Dedifferentiated amniotic fluid mesenchymal stem cell (primary cell): ENCODE results near the gene GGCX.
A peak's percentile ranks its signal among the peaks of the same experiment; 100 is the strongest.
"Not testable (repeated sequence)": the region's sequence is repeated elsewhere in the genome, so short reads cannot be mapped to it uniquely, and the experiment has no call there.

Experiments used
- DNase-seq: peaks from one replicate; pipeline ENCODE4 v3.0.0-alpha.2; 2016; ENCODE audit errors: extremely low spot score

Gene GGCX

DNA sequence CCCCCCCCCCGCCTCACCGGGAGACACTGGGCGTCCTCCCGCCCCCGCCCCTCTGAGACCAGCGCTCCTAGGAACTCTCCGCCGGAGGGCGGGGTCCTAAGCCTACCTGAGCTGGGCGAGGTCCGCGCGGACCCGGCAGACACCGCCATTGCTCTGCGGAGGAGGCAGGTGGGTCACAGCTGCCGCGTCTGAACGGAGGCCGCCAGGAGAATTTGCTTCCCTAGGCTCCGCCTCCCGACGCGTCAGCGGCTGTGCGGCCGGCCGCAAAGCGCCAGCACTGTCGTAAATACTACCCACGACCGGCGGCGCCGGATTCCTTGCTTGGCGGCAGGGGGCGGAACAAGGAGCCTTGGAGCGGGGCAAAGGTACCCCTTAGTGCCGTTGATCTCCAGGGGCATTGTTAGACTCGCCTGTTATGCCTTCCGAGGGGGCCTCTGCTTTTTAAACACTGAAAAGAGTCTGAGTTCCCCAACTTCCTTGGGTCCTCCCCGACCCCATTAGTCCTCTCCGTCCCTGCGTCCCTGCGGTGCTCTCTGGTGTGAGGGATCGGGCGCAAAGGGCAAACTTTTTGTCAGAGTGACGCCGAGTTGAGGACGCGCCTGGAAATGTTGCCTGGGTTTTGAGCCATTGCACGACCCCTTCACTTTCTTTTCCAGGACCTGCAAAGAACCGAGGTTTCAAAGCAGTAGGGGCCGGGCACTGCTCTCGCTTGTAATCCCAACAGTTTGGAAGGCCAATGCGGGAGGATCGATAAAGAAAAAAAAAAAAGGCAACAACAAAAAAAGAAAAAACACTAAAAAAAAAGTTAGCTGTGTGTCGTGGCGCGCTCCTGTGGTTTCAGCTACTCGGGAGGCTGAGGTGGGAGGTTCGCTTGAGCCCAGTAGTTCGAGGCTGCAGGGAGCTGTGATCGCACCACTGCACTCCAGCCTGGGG, at the start of gene GGCX:
GGCX (minus strand) TSS at position 214 of the 933 bp plus-strand sequence; CDS start at position 149, 65 bp downstream.
- peak; percentile 93 for DNase-seq

DNA sequence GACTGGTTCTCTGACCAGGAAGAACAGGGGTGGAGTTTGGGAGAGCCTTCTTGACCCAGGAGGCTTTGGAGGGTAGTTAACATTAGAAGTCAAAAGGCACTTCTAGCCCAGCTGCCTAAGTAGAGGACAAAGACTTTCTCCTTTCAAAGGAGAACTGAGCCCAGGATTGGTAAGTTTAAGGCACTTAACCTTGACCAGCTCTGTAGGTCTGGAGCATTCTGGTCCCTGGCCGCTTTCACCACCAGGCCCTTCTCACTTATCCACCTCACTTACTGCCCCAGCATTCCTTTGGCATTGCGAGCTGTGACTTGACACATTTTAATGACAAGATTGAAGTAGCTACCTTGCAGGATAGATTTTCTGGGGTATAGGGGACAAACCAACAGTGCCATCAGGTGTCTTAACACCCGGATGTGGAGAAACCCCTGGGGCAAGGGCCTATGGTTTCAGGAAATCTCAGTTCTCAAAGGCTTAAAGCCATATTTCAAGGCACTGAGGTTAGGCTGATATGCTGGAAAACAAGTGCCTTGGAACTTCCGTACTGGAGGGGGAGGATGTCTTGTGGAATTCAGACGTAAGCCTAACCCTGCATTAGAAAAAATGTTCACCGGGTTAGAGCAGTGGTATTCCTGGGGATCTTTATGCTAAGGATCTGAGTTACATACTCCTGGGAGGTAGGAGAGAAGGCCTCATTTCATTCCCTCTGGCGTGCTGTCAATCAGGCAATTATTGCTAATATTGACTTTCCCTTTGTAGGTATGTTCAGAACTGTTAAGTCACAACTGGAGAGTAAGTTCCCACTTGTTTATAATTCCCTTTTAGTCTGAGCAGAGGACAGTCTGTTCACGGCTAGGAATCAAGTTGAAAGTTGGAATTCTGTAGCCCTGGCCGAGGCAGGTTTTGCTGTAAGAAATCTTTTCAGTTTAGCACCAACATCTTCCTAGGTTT, 46.2 kb upstream of the GGCX start:
- no peak for DNase-seq

DNA sequence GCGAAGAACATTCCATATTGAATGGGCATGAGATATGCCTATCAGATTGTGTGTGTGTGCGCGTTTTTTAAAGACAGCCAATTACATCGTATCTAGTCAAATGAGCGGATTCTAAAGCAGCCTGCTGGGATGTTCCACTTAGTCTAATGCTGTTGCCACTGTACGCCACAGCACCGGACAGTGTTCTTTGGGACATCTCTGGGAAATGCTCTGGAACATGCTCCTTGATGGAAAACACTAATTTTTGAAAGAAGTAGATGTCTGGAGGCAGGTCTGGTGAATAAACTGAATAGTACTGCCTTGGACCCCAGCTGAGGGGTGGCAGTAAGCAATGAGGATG, 44.8 kb upstream of the GGCX start:
- no peak for DNase-seq

DNA sequence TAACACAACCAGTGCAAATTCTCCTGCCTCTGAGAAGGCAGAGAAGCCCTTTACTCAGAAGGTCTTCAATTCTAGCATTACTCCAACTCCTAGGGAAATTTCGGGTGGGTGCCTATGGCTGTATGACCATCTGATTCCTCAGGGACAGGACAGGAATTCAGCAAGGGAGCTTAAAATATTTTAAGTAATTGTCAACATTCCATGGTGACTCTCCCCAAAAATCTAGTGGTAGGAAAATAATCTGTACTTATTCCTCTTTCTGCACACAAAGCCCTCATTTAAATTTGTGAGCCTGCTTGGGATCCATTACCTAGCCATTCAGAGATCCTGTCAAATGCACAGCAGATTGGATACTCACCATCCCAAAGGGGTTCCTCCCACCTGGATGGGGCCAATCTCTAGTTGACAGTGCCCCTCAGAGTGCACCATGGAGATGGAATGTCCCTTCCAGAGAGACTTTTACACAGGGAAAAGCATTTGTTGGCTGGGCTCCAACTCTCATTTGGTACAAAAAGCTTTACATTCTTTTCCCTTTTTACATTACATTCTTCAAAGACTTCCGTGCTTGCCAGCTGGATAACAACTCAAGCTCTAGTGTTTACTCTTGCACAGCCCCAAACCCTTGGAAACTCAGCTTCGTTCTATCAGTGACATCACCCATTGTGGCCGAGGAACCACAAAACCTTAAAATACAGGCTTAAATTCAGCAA, 44.3 kb upstream of the GGCX start:
- peak; percentile 87 for DNase-seq

DNA sequence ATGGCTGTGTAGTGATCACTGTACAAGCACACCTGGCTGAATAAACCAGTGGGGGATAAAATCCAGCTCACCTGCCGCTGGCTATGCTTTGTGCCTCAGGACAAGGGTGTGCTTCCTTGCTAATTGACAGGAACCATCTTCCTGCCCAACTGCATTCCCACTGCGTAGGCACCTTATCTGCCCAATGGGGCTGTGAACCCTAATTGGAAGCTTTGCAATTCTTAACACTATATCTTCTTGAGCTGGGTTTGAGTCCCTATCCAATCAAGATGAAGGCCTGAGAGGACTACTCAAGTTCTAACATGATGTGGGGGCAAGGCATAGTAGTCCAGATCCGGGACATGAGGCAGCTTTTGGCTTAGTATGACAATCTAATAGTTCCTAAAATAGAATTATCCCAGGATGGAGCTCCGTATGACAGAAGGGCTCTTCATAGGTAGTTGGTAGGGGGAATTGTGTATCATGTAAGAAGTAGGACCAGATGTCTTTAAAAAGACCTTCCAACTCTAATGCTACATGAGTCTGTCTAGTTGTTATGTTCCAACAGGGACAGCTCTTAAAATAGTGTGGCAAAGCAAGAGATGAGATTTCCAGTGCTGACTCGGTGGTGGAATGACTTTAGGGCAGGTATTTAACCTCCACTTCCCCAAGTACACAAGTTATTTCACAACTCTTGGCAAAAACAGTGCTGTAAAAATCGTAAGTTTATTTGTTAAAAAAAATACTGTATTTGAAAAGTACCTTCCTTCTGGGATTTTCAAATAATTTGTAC, 43.5 kb upstream of the GGCX start:
- DNase-seq, result no peak

DNA sequence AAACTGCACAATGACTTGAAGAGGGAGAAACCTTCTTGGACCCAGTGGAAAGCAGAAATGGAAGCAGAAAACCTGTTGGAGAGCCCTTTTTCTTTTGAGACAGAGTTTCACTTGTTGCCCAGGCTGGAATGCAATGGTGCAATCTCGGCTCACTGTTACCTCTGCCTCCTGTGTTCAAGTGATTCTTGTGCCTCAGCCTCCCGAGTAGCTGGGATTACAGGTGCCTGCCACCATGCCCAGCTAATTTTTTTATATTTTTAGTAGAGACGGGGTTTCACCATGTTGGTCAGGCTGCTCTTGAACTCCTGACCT, 42.8 kb upstream of the GGCX start:
- DNase-seq, result not testable (repeated sequence)

DNA sequence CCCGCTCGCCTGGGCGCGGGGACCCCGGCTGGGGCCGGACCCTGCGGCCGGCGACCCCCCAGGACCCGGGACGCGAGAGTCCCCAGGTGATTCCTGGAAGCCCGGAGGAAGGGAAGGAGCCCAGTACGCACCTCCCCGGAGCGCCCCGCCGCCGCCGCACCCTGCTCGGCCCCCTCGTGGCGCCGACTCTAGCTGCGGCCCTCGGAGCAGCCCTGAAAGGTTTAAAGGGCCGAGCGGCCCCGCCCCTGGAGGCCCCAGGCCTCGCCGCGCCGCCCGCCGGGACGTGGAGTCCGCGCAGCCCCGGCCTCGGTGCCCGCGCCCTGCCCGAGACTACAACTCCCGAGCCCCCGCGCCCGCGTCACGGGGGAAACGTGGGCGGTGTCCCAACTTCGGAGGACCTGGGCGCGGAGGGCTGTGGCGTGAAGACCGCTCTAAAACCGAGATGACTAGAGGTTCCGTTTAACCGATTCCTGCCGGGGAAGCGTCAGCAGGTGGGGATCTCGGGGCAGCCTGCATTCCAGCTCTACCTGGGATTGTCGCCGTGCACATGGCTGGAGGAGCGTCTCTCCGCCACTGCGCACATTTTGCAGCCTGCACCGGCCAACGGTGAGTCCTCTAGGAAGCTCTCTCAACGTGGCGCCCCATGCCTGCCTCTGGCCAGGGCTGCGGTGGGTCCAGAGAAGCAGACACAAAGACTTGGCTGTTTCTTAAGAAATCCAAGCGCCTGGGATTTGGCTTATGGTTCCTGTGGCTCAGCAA, 41.4 kb upstream of the GGCX start, which contains the start of gene TMEM150A:
TMEM150A (minus strand) TSS at position 223 of the 759 bp plus-strand sequence. CDS start 750 bp downstream, outside the sequence.
- peak; percentile 79 for DNase-seq

DNA sequence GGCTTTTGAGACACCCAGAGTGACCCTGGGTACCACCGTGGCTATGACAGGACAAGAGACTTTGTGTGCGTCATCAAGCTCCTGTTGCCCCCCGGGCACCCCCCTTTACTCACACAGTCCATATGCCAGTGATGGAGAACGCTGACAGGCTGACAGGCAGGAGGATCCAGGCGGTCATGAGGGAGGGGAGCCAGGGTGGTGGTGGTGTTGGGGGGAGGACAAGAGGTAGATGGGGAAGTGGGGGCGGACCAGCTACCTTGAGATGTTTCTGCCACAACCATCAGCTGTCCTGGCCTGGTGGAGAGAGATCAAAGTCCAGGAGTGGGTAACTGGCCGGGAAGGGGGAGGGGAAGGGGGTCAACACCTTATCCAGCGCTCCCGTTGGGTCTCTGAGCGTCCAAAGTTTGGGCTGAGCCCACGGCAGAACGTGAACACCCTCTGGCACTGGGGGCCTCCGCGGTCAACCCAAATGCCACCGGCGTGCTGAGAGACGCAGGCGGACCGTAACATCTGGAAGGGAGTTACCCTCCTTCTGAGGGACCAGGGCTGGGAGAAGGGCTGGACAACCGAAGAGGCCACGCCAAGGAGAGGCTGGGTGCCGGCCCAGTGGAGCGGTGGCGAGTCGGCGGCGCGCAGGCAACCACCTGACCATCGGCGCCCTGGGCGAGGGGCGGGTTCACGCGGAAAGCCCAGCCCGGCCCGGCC, 40.6 kb upstream of the GGCX start:
- peak; percentile 50 for DNase-seq

DNA sequence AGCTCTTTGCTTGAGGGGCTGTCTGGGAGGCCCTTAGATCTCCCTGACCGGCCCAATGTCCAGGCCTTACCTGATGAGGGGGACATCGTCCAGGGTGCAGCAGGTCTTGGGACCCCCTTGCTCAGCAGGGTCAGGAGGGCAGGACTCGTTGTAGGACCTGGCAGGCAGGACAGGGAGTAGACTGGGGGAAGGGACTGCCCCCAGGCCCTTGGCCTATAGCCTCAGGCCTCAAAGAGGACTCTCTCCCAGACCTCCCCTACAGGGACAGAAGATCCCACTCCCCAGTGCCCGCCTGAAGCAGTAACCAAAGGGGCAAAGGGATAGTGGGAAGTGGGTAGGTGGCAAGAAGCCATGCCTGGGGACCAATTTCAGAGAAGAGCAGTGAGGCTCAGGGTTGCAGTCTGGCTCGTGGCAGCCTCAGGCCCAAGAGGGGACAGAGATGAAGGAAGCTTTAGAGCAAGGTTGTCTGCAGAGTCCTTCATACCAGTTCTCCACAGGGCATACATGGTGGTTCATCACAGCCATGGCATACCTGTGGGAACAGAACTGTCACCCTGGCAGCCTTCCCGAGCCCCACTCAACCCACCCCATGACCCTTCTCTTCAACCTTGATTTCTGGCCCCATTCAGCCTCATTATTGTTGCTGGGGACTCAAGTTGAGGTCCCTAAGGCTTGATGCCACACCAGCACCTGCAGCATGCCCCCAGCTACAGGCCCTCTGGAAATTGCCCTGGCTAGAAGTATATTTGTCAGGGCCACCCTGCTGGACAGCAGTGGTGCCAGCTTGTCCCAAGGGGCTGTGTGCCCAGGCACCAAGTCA, 39.9 kb upstream of the GGCX start:
- DNase-seq, result no peak

DNA sequence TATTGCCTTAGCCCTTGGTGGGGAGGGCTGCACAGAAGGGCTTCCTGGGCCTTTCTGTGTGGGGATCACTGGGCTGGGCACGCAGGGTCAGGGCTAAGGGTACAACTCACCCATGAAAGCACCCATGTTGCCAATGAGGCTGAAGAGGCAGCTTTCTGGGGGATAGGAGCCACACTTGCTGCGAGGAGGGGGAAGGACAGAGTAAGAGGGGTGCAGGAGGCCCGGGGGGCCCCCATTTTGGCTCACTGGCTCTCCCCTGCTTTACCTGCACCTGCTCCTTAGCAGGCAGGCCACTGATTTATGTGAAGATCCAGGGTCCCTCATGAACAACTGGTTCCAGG, 38.9 kb upstream of the GGCX start:
- no peak for DNase-seq

DNA sequence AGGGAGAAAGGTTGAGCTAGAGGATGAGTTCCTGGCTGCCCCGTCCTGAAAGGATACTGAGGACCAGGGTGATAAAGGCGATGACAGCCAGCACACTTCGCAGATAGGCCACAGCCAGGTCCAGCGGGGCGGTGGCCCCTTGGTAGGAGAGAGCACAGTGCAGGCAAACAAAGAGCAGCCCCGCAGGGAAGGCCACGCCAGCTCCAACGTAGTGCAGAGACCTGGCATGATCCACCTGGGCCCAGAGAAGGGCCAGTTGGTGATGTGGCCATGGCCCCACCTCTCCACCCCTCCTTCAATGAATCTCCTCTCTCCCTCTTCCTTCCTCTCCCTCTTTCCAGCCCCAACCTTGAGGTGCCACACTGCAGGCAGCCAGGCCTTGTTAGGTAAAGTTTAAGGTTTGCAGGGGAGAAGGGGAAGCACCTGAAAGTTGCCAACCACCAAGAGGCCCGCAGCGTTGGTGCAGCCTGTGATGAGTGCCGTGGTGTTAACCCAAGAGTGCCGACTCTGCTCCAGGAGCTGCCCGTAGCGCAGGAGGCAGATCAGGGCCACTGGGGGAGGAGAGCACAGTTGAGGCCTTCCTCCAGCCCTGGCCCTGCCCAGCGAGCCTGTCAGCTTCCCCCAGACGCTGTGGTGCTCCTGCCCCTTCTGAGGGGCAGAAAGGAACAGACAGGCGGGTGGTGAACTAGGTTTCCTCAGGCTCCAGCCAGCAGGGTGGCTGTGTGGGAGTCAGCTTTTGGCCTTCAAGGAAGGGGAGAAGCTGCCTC, 38.4 kb upstream of the GGCX start:
- no peak for DNase-seq

DNA sequence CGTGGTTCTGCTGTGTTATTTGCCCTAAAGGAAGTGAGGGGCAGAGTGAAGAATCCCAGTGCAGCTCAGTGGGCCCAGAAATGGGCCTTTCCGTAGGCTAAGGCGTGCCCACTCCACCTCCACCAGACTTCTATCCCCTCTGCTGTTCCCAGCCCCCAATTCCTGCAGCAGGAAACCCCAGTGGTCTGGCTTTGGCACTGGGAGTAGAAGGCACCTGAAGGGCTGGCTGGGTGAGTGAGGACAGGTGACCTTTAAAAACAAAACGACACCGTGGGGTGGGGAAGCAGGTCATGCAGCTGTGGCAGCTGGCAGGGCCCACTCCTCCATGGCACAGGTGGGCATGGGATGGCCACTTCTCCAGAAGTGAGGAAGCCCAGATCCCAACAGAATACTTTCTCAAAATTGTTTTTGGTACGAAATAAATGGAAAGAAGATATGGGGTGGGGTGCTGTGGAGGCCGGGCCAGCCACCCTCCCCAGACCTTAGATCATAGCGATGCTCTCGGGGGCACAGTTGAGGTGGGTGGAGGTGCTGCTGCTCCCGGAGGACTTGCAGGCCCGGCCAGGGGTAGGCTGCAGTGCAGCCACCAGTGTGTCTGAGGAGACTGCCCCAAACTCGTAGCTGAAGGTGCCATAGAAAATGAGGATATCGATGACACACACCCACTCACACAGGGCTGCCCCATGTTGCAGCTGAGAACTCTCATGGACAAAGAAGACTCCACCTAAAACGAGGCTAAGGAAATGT, 37.5 kb upstream of the GGCX start:
- DNase-seq, result no peak

DNA sequence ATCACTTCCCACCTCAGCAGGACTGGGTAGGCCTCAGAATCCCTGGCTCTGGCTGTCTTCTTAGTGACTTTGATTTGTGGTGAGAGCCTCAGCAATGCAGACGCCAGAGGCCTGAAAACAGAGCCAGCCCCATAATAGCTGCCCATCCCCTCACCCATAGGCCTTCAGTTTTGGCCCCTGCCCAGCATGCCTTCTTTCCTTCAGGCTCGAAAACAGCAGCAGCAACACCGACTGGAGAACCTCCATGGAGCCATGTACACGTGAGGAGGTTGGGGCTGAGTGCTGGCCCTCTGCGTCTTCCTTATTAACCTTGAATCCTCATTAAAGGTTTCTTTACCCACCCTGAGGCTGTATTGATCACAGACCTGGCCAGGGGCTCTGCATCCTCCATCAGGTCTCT, 35.9 kb upstream of the GGCX start:
- DNase-seq, result no peak

DNA sequence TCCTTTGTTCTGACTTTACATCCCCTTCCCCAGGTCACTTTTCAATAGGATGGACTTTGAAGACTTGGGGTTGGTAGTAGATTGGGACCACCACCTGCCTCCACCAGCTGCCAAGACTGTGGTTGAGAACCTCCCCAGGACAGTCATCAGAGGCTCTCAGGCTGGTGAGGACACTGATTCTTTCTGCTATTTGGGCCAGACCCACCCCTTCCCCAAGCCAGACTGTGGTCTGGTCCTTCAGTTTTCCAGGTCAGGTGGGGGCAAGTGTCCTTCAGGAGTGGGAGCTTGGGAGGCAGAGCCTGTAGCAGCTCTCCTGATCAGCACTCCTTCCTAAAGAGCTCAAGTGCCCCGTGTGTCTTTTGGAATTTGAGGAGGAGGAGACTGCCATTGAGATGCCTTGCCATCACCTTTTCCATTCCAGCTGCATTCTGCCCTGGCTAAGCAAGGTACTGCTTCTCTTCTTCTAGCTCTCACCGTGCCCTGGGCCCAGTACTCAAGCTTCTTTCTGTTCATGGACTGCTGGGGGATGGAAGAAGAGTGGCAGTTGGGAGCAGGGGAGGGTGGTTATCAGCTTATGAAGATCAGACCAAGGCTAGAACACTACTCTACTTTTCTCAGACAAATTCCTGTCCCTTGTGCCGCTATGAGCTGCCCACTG, 35.3 kb upstream of the GGCX start:
- DNase-seq, result no peak

DNA sequence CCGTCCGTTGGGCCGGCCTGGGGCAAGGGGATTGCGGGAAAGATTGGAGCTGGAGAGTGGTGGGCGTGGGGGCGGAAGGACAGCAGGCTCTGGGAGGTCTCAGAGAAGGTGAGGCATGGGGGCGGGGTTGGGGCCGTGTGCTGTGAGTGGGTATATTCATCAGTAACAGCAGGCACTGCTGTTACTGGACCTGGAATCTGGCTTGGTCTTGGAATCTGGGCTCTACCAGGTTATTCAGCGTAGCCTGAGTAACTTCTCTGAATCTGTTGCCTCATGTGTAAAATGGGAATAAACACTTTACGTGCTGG, 34.7 kb upstream of the GGCX start:
- DNase-seq, result no peak

DNA sequence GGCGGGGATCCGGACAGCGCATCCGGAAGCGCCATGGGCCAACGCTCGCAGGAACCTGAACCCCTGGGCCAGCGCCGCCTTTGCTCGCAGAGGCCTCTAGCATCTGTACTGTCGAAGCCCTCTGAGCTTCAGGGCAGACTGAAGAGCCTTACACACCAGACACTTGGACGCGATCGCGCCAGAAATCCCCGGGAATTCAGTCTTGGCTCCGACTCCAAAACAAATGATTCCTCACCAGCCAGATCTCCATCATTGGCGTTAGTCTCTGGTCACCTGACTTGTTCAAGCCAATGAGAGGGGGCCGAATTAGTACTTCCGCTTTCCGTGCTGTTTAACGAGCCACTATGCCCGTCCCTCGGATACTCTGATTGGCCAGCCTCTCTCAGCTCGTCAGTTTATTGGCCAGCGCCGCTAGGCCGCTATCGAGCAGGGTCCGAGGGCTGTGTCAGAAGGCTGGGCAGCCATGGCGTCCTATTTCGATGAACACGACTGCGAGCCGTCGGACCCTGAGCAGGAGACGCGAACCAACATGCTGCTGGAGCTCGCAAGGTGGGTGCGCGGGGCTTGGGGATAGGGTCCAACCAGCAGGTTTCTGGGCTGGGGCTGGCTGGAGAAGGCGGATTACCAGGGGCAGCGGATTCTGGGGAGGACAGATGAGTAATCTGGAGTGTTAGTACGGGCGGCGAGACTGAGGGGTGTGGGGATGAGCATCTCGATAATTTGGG, 34.2 kb upstream of the GGCX start, which contains the start of gene RNF181:
RNF181 (plus strand) TSS at position 445 of the 725 bp plus-strand sequence; CDS start at position 464, 19 bp downstream.
- DNase-seq, result peak; percentile 100
